Spleen (tissue), 13 donors: ENCODE results near the gene PRDX1. TPM values are rescaled to one million over a fixed set of nuclear protein-coding genes. Genes with fewer than 3 reads are reported as not detected.

Experiments
- DNase-seq: peaks from one replicate; pipeline ENCODE4 v3.0.0-alpha.2; 2020
- H3K27ac ChIP-seq, 8 donors: fragments of 200-600 bp; sonication (generic) in 7 of 8; 1 replicate in 4 of 8; 2 replicates in 4 of 8; pipeline versions ENCODE4 v1.5.0 to v1.8.0; 2016 to 2021; ENCODE audit warnings: inconsistent platforms in 4 of 8, mild to moderate bottlenecking in 4 of 8, moderate library complexity in 1 of 8
- H3K27me3 ChIP-seq, 7 donors: fragments of 200-600 bp; sonication (generic) in 6 of 7; replicated peaks in 1 of 7; 1 replicate in 4 of 7; 2 replicates in 3 of 7; pipeline versions ENCODE4 v1.5.0 to v1.8.0; 2016 to 2021; ENCODE audit warnings: inconsistent platforms in 3 of 7, mild to moderate bottlenecking in 1 of 7
- H3K36me3 ChIP-seq, 6 donors: fragments of 200-600 bp; sonication (generic) in 5 of 6; 1 replicate in 4 of 6; 2 replicates in 2 of 6; pipeline versions ENCODE4 v1.5.0 to v1.8.0; 2016 to 2021; ENCODE audit warnings: inconsistent platforms in 2 of 6
- H3K4me1 ChIP-seq, 6 donors: fragments of 200-600 bp; sonication (generic) in 5 of 6; 1 replicate in 3 of 6; 2 replicates in 3 of 6; pipeline versions ENCODE4 v1.5.0 to v1.8.0; 2016 to 2021; ENCODE audit warnings: inconsistent platforms in 3 of 6
- H3K4me3 ChIP-seq, 8 donors: fragments of 200-600 bp; sonication (generic) in 7 of 8; 1 replicate in 4 of 8; 2 replicates in 4 of 8; pipeline versions ENCODE4 v1.5.0 to v1.8.0; 2016 to 2021; ENCODE audit warnings: inconsistent platforms in 4 of 8, mild to moderate bottlenecking in 4 of 8, moderate library complexity in 2 of 8
- H3K9me3 ChIP-seq, 8 donors: fragments of 200-600 bp; sonication (generic) in 7 of 8; 1 replicate in 4 of 8; 2 replicates in 4 of 8; pipeline versions ENCODE4 v1.5.0 to v1.8.0; 2016 to 2021; ENCODE audit warnings: inconsistent platforms in 4 of 8
- POLR2A ChIP-seq, 3 donors: fragments of 450-650 bp; IDR thresholded peaks; one replicate each; pipeline ENCODE4 v1.5.1; 2017; ENCODE audit warnings: antibody characterized with exemption in 3 of 3, mild to moderate bottlenecking in 1 of 3
- POLR2AphosphoS5 ChIP-seq, 3 donors: sonication (generic); formaldehyde crosslinking; IDR thresholded peaks; one replicate each; pipeline ENCODE4 v1.5.1; 2017; ENCODE audit warnings: antibody characterized with exemption in 3 of 3
- WGBS, 5 donors: extraction: QIAGEN DNeasy Blood & Tissue Kit in 3 of 5; methylation state at CpG; one replicate each; pipeline versions ENCODE4 v1.1.5 to v1.1.7; 2013 to 2018; 5-methylcytosine and 5-hydroxymethylcytosine counted together
- intact Hi-C: fragments of 100-400 bp; cut with DNase I; formaldehyde crosslinking; loops from one replicate; pipeline ENCODE4 v1.15.0; 2023; ENCODE audit warnings: low total_unique reads
- long read RNA-seq, 2 donors: transcript quantifications; one replicate each; lab custom pipeline, GENCODE V29; 2026
- polyA plus RNA-seq, 3 donors: library from polyadenylated mRNA; stranded (reverse); fragments of 200-250 nt; gene quantifications; one replicate each; pipeline ENCODE4 v1.2.1, GENCODE V29; 2013
- total RNA-seq, 7 donors: library from RNA; depleted of rRNA in 3 of 7; stranded (reverse); fragments of >200 nt in 3 of 7; fragmentation: NEBNext Ultra II Directional in 4 of 7; extraction: Animal tissue kit (Norgen Biotek cat#: 25700) in 4 of 7; gene quantifications; one replicate each; pipeline versions ENCODE4 v1.1.0 to v1.2.1, GENCODE V29; 2016 to 2021
- TF ChIP-seq, protein P1 (sequence below), 11 experiments: fragments of 200-600 bp in 7 of 11; fragments of 450-650 bp in 4 of 11; sonication (generic) in 4 of 11; IDR thresholded peaks in 8 of 11; conservative IDR thresholded peaks in 3 of 11; 1 replicate in 7 of 11; 2 replicates in 4 of 11; pipeline versions ENCODE4 v1.4.0 to v1.8.0; 2016 to 2021; ENCODE audit warnings: antibody characterized with exemption in 11 of 11, inconsistent platforms in 4 of 11, mild to moderate bottlenecking in 1 of 11
- donor health status: healthy with polysubstance abuse.
- donor health status: DM: no; HTN: no; CAD: no; lungs with moderate emphysema.
- donor health status: DM: no; HTN: no; CAD: no.
- donor health status: Bipolar disorder and iron deficiency.
- donor health status: healthy.
- donor health status: DM: no; HTN: no; CAD: no.
- donor health status: DM: yes; HTN: yes; CAD: no.

Gene PRDX1
- total RNA-seq (100 to 1,000 TPM; 156 to 265 (median 242) TPM), polyA plus RNA-seq (100 to 1,000 TPM; 258 to 457 (median 407) TPM)
- long read RNA-seq, donor 1, transcript PRDX1-202 (6 exons, 1,021 nt): major isoform, 313 of 433 reads
- long read RNA-seq, donor 1, partial matches to known transcripts: 119 of 433 reads
- long read RNA-seq, donor 1, other reads (novel, unspliced or antisense): 0 of 433 reads
- long read RNA-seq, donor 2, transcript PRDX1-202 (6 exons, 1,021 nt): major isoform, 211 of 230 reads
- long read RNA-seq, donor 2, partial matches to known transcripts: 19 of 230 reads
- long read RNA-seq, donor 2, other reads (novel, unspliced or antisense): 0 of 230 reads

DNA sequence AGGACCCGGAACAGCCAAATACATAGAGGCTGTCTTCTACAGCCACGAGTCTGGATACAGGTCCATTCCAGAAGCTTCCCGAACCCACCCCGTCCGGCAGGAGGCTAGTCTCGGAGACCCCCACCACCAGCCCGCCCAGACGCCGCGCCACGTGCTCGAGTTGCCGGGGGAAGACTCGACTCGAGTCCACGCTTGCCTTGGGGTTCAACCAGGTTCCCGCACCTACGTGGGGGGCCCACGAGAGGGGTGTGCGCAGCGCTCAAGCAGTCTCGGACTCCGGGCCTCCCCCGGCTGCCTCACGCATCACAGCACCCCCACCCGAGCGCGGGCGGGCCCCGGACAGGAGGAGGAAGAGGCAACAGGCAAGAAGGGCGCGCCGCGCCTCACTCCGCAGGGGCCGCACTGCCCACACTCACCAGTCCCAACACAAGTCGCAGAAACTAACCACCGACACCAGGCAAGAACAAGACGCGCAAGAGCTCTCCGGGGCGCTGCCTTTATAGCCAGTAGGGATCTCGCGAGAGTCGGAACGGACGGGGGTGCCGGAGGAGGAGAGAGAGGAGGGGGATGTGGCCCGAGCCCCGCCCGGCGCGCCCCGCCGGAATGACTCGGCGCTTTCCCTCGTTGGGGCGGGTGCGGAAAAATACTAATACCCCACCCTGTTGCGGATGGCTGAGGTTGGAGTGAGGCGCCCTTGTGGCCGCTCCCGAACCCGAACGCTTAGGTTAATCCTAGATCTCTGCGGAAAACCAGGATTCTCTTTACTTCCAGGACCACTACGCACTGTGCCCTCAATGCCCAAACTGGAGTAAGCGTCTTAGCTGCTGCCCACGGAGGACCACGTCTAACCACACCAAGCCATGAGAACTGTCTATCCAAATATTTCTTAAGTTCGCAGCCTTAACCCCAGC, at the start of gene PRDX1:
PRDX1 (minus strand) TSS at position 472 of the 911 bp plus-strand sequence. CDS start 2,841 bp downstream, outside the sequence.
- H3K36me3 ChIP-seq: peaks cover 0 to 22% (median 10%) of the 10 kb centered on the region in 6 donors
- 0 to 1% (median 0%) methylated on average over 49 to 72 of the region's 72 CpGs for WGBS, 5 donors
- H3K27me3 ChIP-seq: no peaks in the 10 kb centered on the region
- no peaks in the 10 kb centered on the region for H3K9me3 ChIP-seq
- peaks cover 14 to 47% (median 28%) of the 10 kb centered on the region in 6 donors for H3K4me1 ChIP-seq
- H3K4me3 ChIP-seq: peak within 1 kb of the TSS; percentile 73 to 95 (median 88)
- peak; percentile 97 for DNase-seq
- H3K27ac ChIP-seq: peak within 1 kb of the TSS; percentile 86 to 94 (median 92)
- intact Hi-C loops: no loop called here
- TF ChIP-seq POLR2A (IDR thresholded peaks at IDR 0.05) (peak; percentile 84 to 99 (median 98)), POLR2AphosphoS5 (IDR thresholded peaks at IDR 0.05) (peak; percentile 100)
- TF ChIP-seq, protein P1, sequence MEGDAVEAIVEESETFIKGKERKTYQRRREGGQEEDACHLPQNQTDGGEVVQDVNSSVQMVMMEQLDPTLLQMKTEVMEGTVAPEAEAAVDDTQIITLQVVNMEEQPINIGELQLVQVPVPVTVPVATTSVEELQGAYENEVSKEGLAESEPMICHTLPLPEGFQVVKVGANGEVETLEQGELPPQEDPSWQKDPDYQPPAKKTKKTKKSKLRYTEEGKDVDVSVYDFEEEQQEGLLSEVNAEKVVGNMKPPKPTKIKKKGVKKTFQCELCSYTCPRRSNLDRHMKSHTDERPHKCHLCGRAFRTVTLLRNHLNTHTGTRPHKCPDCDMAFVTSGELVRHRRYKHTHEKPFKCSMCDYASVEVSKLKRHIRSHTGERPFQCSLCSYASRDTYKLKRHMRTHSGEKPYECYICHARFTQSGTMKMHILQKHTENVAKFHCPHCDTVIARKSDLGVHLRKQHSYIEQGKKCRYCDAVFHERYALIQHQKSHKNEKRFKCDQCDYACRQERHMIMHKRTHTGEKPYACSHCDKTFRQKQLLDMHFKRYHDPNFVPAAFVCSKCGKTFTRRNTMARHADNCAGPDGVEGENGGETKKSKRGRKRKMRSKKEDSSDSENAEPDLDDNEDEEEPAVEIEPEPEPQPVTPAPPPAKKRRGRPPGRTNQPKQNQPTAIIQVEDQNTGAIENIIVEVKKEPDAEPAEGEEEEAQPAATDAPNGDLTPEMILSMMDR (IDR thresholded peaks at IDR 0.05 in 8 of 11, conservative IDR thresholded peaks at IDR 0.05 in 3 of 11): peak in 6 of 11 experiments; percentile 1 to 49 (median 44)

DNA sequence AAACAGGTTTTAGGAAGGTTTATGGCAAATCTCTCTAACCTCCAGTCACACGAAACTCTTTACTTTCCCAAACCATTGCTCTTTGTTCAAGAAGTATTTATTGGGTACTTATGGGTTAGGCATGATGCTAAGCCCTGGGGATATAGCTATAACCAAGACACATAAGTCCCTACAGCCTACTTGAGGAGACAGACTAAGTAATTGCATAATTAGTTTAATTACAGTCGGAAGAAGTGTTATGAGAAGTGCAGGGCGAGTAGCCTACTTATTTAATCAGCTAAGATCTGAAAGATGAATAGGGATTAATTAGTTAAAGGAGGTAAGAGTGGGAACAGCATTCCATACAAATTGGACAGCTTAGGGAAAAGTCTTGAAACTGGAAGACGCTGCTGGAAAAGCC, 48.9 kb upstream of the PRDX1 start:
- 89 to 91% (median 90%) methylated on average over 4 of the region's 4 CpGs for WGBS, 5 donors

DNA sequence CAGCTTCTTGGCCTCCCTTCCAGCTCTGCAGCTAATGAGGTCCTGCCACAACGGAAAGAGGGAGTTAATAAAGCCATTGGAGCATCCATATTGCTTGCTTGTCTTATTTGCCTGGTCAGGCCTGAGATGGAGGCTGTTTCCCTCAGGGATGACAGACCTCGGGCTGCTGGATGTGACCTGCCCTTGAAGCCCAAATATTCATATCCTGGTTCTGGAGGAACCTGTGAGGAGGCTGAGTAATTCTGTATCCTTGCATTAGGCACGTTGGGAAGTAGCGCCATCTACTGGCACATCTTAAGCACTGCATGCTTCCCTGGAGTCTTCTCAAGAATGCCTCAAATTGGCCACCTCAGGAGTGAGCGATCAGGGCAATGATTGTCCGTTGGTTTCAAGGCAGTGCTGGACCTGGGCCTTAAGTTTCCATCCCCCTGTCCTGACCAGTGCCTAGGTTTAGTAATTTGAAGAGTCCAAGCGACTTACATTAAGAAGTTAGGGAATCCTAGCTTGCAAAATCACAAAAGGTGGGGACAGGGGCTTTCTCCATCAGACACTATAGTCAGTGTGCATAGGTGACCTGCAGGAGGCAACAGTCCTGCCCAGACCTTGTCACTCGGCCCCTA, 48.4 kb upstream of the PRDX1 start:
- peak; percentile 82 for DNase-seq
- H3K36me3 ChIP-seq: peaks cover 0 to 59% (median 42%) of the 10 kb centered on the region in 6 donors

More for the DNA sequence above, 48.9 kb upstream of the PRDX1 start:
- intact Hi-C loops: loop anchor here (5.0 to 10.0 kb wide), 2 partner anchors 58 to 216 kb away; no protein-coding TSS in a partner anchor
- TF ChIP-seq, protein P1 (IDR thresholded peaks at IDR 0.05 in 8 of 11, conservative IDR thresholded peaks at IDR 0.05 in 3 of 11): no peak
- TF ChIP-seq POLR2A (IDR thresholded peaks at IDR 0.05) (no peak), POLR2AphosphoS5 (IDR thresholded peaks at IDR 0.05) (no peak)
- no peak overlapping the region for H3K4me3 ChIP-seq
- no peak overlapping the region for H3K27ac ChIP-seq
- DNase-seq: no peak
- H3K9me3 ChIP-seq: no peaks in the 10 kb centered on the region
- H3K4me1 ChIP-seq: peaks cover 0 to 14% (median 4%) of the 10 kb centered on the region in 6 donors
- H3K36me3 ChIP-seq: peaks cover 0 to 56% (median 42%) of the 10 kb centered on the region in 6 donors
- H3K27me3 ChIP-seq: no peaks in the 10 kb centered on the region

More for the DNA sequence above, 48.4 kb upstream of the PRDX1 start:
- WGBS, 5 donors: 15 to 22% (median 18%) methylated on average over 7 to 8 of the region's 8 CpGs
- intact Hi-C loops: loop anchor here (5.0 to 10.0 kb wide), 2 partner anchors 58 to 215 kb away; no protein-coding TSS in a partner anchor
- Histone ChIP-seq H3K4me1 (peaks cover 0 to 14% (median 4%) of the 10 kb centered on the region in 6 donors), H3K27ac (peak overlapping the region in 2 of 8 donors; percentile 22 to 53), H3K9me3 (no peaks in the 10 kb centered on the region), H3K4me3 (no peak overlapping the region), H3K27me3 (no peaks in the 10 kb centered on the region)
- TF ChIP-seq, protein P1 (IDR thresholded peaks at IDR 0.05 in 8 of 11, conservative IDR thresholded peaks at IDR 0.05 in 3 of 11): peak; percentile 96 to 99 (median 98)
- no peak for TF ChIP-seq POLR2A (IDR thresholded peaks at IDR 0.05)
- peak in 2 of 3 donors; percentile 19 to 73 for TF ChIP-seq POLR2AphosphoS5 (IDR thresholded peaks at IDR 0.05)
